Keratinocyte (primary cell): ENCODE data around the gene RETREG3.

Experiments
- EZH2 ChIP-seq: IDR thresholded peaks from one replicate; pipeline ENCODE4 v1.6.1; 2012; ENCODE audit warnings: inconsistent platforms, mild to moderate bottlenecking, low read length, moderate library complexity
- TF ChIP-seq, protein P1 (sequence below), 3 experiments: IDR thresholded peaks in 1 of 3; conservative IDR thresholded peaks in 1 of 3; optimal IDR thresholded peaks in 1 of 3; 2 replicates in 2 of 3; 3 replicates in 1 of 3; pipeline versions ENCODE3 to v1.5.1; 2011; ENCODE audit warnings: low read length in 3 of 3, mild to moderate bottlenecking in 3 of 3, moderate library complexity in 2 of 3, control low read depth in 1 of 3, inconsistent platforms in 1 of 3; ENCODE audit not compliant: insufficient read depth in 2 of 3; ENCODE audit errors: extremely low read depth in 1 of 3

DNA sequence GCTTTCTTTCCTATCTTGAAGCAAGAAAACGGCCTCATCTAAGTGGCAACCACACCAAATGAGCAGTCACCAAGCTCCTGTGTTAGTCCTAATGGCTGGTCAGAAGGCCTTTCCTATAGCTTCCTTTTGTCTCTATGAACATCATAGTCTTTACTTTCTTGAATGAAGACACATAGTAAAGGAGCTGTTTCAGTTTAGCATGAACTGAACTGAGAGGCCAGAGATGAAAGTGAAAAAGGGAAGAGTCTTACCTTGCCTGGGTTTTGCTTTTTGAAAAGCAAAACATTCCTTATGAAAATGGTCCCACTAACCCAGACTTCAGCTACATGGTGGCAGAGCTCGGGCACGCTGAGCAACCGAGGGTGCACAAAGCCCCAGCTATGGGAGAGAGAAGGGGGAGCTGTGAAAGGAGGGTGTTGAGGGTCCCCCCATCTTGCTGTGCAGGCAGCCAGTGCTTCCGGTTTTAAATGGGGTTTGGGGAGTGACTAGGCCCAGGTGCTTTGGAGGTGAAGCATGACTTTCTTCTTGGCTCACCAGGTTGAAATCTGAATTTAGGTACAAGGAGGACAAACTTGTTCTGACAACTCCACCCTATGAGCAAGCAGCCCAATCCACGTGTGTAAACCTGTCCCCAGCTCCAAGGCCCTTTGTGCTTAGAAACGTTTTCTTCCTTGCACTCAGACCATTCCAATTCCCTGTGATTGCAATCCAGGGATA, 22.5 kb downstream of the RETREG3 start:
- TF ChIP-seq, protein P1, sequence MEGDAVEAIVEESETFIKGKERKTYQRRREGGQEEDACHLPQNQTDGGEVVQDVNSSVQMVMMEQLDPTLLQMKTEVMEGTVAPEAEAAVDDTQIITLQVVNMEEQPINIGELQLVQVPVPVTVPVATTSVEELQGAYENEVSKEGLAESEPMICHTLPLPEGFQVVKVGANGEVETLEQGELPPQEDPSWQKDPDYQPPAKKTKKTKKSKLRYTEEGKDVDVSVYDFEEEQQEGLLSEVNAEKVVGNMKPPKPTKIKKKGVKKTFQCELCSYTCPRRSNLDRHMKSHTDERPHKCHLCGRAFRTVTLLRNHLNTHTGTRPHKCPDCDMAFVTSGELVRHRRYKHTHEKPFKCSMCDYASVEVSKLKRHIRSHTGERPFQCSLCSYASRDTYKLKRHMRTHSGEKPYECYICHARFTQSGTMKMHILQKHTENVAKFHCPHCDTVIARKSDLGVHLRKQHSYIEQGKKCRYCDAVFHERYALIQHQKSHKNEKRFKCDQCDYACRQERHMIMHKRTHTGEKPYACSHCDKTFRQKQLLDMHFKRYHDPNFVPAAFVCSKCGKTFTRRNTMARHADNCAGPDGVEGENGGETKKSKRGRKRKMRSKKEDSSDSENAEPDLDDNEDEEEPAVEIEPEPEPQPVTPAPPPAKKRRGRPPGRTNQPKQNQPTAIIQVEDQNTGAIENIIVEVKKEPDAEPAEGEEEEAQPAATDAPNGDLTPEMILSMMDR (optimal IDR thresholded peaks at IDR 0.05 in 1 of 3, IDR thresholded peaks at IDR 0.05 in 1 of 3, conservative IDR thresholded peaks at IDR 0.05 in 1 of 3; ENCODE audit: extremely low read depth in 1 of 3, insufficient read depth in 2 of 3, low read length in 3 of 3): no peak
- no peak for TF ChIP-seq EZH2
